Activated CD4-positive, alpha-beta memory T cell treated with anti-CD3 and anti-CD28 coated beads, Interleukin-2, amount 10 ng/mL, durations not matched to agents 7 days and 5 days (primary cell): ENCODE results near the gene RESF1. TPM values are rescaled to one million over a fixed set of nuclear protein-coding genes. Genes with fewer than 3 reads are reported as not detected.

Experiments
- CTCF ChIA-PET: fragments of 350-600 bp; sonication (Branson Sonifier 250); formaldehyde crosslinking; loops from one replicate; lab custom pipeline; 2021; ENCODE audit warnings: antibody characterized with exemption, inconsistent platforms; lab: Charles Lee
- POLR2A ChIA-PET: fragments of 350-600 bp; sonication (Branson Sonifier 250); formaldehyde crosslinking; loops from one replicate; lab custom pipeline; 2021; ENCODE audit warnings: antibody characterized with exemption; lab: Charles Lee
- DNase-seq: peaks from one replicate; pipeline ENCODE4 v3.0.0-alpha.2; 2020
- H3K27ac Mint-ChIP-seq: one replicate; pipeline ENCODE4 v1.8.0; 2021; ENCODE audit warnings: mild to moderate bottlenecking, mixed read lengths
- H3K27me3 Mint-ChIP-seq: one replicate; pipeline ENCODE4 v1.8.0; 2021; ENCODE audit warnings: mixed read lengths
- H3K36me3 Mint-ChIP-seq: one replicate; pipeline ENCODE4 v1.8.0; 2021; ENCODE audit warnings: low read depth, mixed read lengths
- H3K4me1 Mint-ChIP-seq: one replicate; pipeline ENCODE4 v1.8.0; 2021; ENCODE audit warnings: mixed read lengths
- H3K4me3 Mint-ChIP-seq: one replicate; pipeline ENCODE4 v1.8.0; 2021; ENCODE audit warnings: mild to moderate bottlenecking, mixed read lengths
- H3K9me3 Mint-ChIP-seq: one replicate; pipeline ENCODE4 v1.8.0; 2021; ENCODE audit warnings: mixed read lengths
- total RNA-seq, 2 experiments: library from RNA; stranded (reverse); gene quantifications; one replicate each; pipeline ENCODE4 v1.2.3, GENCODE V29; 2021

RESF1 gene
- total RNA-seq, 2 experiments from 2014 or later: 152 to 154 TPM

GRCh38 chr12:31964280-31964679 is 5.1 kb downstream of the RESF1 start:
- no peak for DNase-seq
- Mint-ChIP-seq H3K27me3 (no peaks in the 10 kb centered on the region), H3K4me3 (peak overlapping the region; percentile 91), H3K27ac (peak overlapping the region; percentile 79), H3K4me1 (peaks cover 78% of the 10 kb centered on the region), H3K36me3 (peaks cover 93% of the 10 kb centered on the region), H3K9me3 (peaks cover 12% of the 10 kb centered on the region)
- POLR2A ChIA-PET: interaction anchor here (1.5 to 3.7 kb wide), 3 partner anchors 68 to 235 kb away, joined by 4 to 17 read pairs (median 13); partner anchors contain the start of gene AMN1
- CTCF ChIA-PET: no interaction called here

GRCh38 chr12:31965090-31965489 is 5.9 kb downstream of the RESF1 start:
- ChIA-PET CTCF (interaction anchor here (1.5 to 2.1 kb wide), 2 partner anchors 12 to 312 kb away, joined by 4 to 7 read pairs; no protein-coding TSS in a partner anchor), POLR2A (interaction anchor here (2.0 to 2.8 kb wide), 2 partner anchors 69 kb away, joined by 6 to 17 read pairs; no protein-coding TSS in a partner anchor)
- Mint-ChIP-seq H3K36me3 (peaks cover 96% of the 10 kb centered on the region), H3K9me3 (peaks cover 12% of the 10 kb centered on the region), H3K4me1 (peaks cover 82% of the 10 kb centered on the region), H3K27ac (peak overlapping the region; percentile 79), H3K4me3 (peak overlapping the region; percentile 91), H3K27me3 (no peaks in the 10 kb centered on the region)
- DNase-seq: peak; percentile 42

GRCh38 chr12:31966558-31967205 is 7.5 kb downstream of the RESF1 start:
- peaks cover 75% of the 10 kb centered on the region for H3K4me1 Mint-ChIP-seq
- peak overlapping the region; percentile 91 for H3K4me3 Mint-ChIP-seq
- ChIA-PET POLR2A (interaction anchor here (0.9 to 2.0 kb wide), 8 partner anchors 13 to 237 kb away, joined by 3 to 7 read pairs (median 4); no protein-coding TSS in a partner anchor), CTCF (interaction anchor here (1.4 to 2.1 kb wide), 3 partner anchors 11 to 314 kb away, joined by 3 to 7 read pairs (median 4); no protein-coding TSS in a partner anchor)
- peaks cover 23% of the 10 kb centered on the region for H3K9me3 Mint-ChIP-seq
- peak overlapping the region; percentile 79 for H3K27ac Mint-ChIP-seq
- no peaks in the 10 kb centered on the region for H3K27me3 Mint-ChIP-seq
- DNase-seq: peak; percentile 18
- H3K36me3 Mint-ChIP-seq: peaks cover 96% of the 10 kb centered on the region

- H3K27me3 Mint-ChIP-seq: no peaks in the 10 kb centered on the region
- no peak for DNase-seq
- H3K4me3 Mint-ChIP-seq: peak overlapping the region; percentile 12
- peaks cover 27% of the 10 kb centered on the region for H3K9me3 Mint-ChIP-seq
- peaks cover 96% of the 10 kb centered on the region for H3K36me3 Mint-ChIP-seq
- peaks cover 67% of the 10 kb centered on the region for H3K4me1 Mint-ChIP-seq
- POLR2A ChIA-PET: interaction anchor here (1.0 to 1.6 kb wide), 2 partner anchors 13 to 39 kb away, joined by 3 to 4 read pairs; no protein-coding TSS in a partner anchor
- CTCF ChIA-PET: interaction anchor here (1.4 kb wide), 1 partner anchor 71 kb away, joined by 3 read pairs; no protein-coding TSS in a partner anchor
- peak overlapping the region; percentile 44 for H3K27ac Mint-ChIP-seq
Observed at GRCh38 chr12:31967539-31967938, 8.3 kb downstream of the RESF1 start.

- no peak overlapping the region for H3K27ac Mint-ChIP-seq
- H3K36me3 Mint-ChIP-seq: peaks cover 96% of the 10 kb centered on the region
- DNase-seq: no peak
- H3K9me3 Mint-ChIP-seq: peaks cover 37% of the 10 kb centered on the region
- no peaks in the 10 kb centered on the region for H3K27me3 Mint-ChIP-seq
- no peak overlapping the region for H3K4me3 Mint-ChIP-seq
- ChIA-PET POLR2A (interaction anchor here (1.4 to 1.9 kb wide), 2 partner anchors 11 kb away, joined by 3 to 13 read pairs; partner anchors contain the start of gene RESF1), CTCF (no interaction called here)
- H3K4me1 Mint-ChIP-seq: peaks cover 42% of the 10 kb centered on the region
Observed at GRCh38 chr12:31970199-31970598, 11.0 kb downstream of the RESF1 start.

- no peaks in the 10 kb centered on the region for H3K27me3 Mint-ChIP-seq
- no peak overlapping the region for H3K4me3 Mint-ChIP-seq
- H3K4me1 Mint-ChIP-seq: peaks cover 8% of the 10 kb centered on the region
- ChIA-PET CTCF (no interaction called here), POLR2A (interaction anchor here (1.0 to 1.2 kb wide), 2 partner anchors 9 to 14 kb away, joined by 3 read pairs; no protein-coding TSS in a partner anchor)
- H3K36me3 Mint-ChIP-seq: peaks cover 97% of the 10 kb centered on the region
- no peak overlapping the region for H3K27ac Mint-ChIP-seq
- DNase-seq: no peak
- peaks cover 55% of the 10 kb centered on the region for H3K9me3 Mint-ChIP-seq
Observed at GRCh38 chr12:31973818-31974217, 14.6 kb downstream of the RESF1 start.

- Mint-ChIP-seq H3K4me3 (no peak overlapping the region), H3K27me3 (no peaks in the 10 kb centered on the region), H3K9me3 (peaks cover 60% of the 10 kb centered on the region), H3K36me3 (peaks cover 97% of the 10 kb centered on the region), H3K4me1 (peaks cover 3% of the 10 kb centered on the region), H3K27ac (no peak overlapping the region)
- CTCF ChIA-PET: interaction anchor here (1.1 kb wide), 1 partner anchor 10 kb away, joined by 4 read pairs; no protein-coding TSS in a partner anchor
- POLR2A ChIA-PET: interaction anchor here (1.0 kb wide), 1 partner anchor 15 kb away, joined by 3 read pairs; no protein-coding TSS in a partner anchor
- no peak for DNase-seq
Observed at GRCh38 chr12:31974673-31975072, 15.5 kb downstream of the RESF1 start.

GRCh38 chr12:31984806-31985591 is 25.8 kb downstream of the RESF1 start:
- ChIA-PET POLR2A (interaction anchor here (0.9 to 3.7 kb wide), 5 partner anchors 19 to 770 kb away, joined by 3 to 29 read pairs (median 4); partner anchors contain the start of gene RESF1), CTCF (interaction anchor here (0.6 to 1.5 kb wide), 4 partner anchors 10 to 302 kb away, joined by 3 to 4 read pairs (median 3); partner anchors contain the start of gene AMN1)
- peaks cover 73% of the 10 kb centered on the region for H3K9me3 Mint-ChIP-seq
- peak overlapping the region; percentile 60 for H3K27ac Mint-ChIP-seq
- no peak for DNase-seq
- peak overlapping the region; percentile 23 for H3K4me3 Mint-ChIP-seq
- H3K4me1 Mint-ChIP-seq: peaks cover 65% of the 10 kb centered on the region
- no peaks in the 10 kb centered on the region for H3K27me3 Mint-ChIP-seq
- peaks cover 98% of the 10 kb centered on the region for H3K36me3 Mint-ChIP-seq

- peaks cover 73% of the 10 kb centered on the region for H3K9me3 Mint-ChIP-seq
- no peak for DNase-seq
- no peak overlapping the region for H3K4me3 Mint-ChIP-seq
- CTCF ChIA-PET: no interaction called here
- H3K27ac Mint-ChIP-seq: no peak overlapping the region
- POLR2A ChIA-PET: interaction anchor here (0.8 to 3.7 kb wide), 2 partner anchors 23 to 26 kb away, joined by 3 to 29 read pairs; partner anchors contain the start of gene RESF1
- peaks cover 74% of the 10 kb centered on the region for H3K4me1 Mint-ChIP-seq
- no peaks in the 10 kb centered on the region for H3K27me3 Mint-ChIP-seq
- peaks cover 98% of the 10 kb centered on the region for H3K36me3 Mint-ChIP-seq
Observed at GRCh38 chr12:31985832-31986231, 26.6 kb downstream of the RESF1 start.

GRCh38 chr12:31989571-31990362 is 30.6 kb downstream of the RESF1 start:
- peaks cover 62% of the 10 kb centered on the region for H3K4me1 Mint-ChIP-seq
- peaks cover 90% of the 10 kb centered on the region for H3K36me3 Mint-ChIP-seq
- POLR2A ChIA-PET: interaction anchor here (1.0 to 1.5 kb wide), 2 partner anchors 28 to 94 kb away, joined by 4 to 5 read pairs; no protein-coding TSS in a partner anchor
- DNase-seq: no peak
- peak overlapping the region; percentile 83 for H3K27ac Mint-ChIP-seq
- no peaks in the 10 kb centered on the region for H3K27me3 Mint-ChIP-seq
- H3K4me3 Mint-ChIP-seq: no peak overlapping the region
- CTCF ChIA-PET: no interaction called here
- H3K9me3 Mint-ChIP-seq: peaks cover 51% of the 10 kb centered on the region

GRCh38 chr12:31991146-31991545 is 31.9 kb downstream of the RESF1 start:
- H3K27me3 Mint-ChIP-seq: no peaks in the 10 kb centered on the region
- ChIA-PET POLR2A (interaction anchor here (0.7 to 1.7 kb wide), 7 partner anchors 10 to 332 kb away, joined by 3 to 10 read pairs (median 4); partner anchors contain the start of gene RESF1), CTCF (interaction anchor here (0.6 kb wide), 1 partner anchor 713 kb away, joined by 5 read pairs; no protein-coding TSS in a partner anchor)
- no peak overlapping the region for H3K4me3 Mint-ChIP-seq
- H3K36me3 Mint-ChIP-seq: peaks cover 87% of the 10 kb centered on the region
- DNase-seq: no peak
- peak overlapping the region; percentile 83 for H3K27ac Mint-ChIP-seq
- H3K4me1 Mint-ChIP-seq: peaks cover 51% of the 10 kb centered on the region
- H3K9me3 Mint-ChIP-seq: peaks cover 37% of the 10 kb centered on the region
